HepG2 (cell line): ENCODE data around the gene LRRTM3. TPM values are rescaled to one million over a fixed set of nuclear protein-coding genes. Genes with fewer than 3 reads are reported as not detected.

Experiments used
- ATAC-seq: fragments of 200-7000 bp; cut with Tn5 transposase; 3 replicates; pipeline ENCODE4 v1.9.1; 2020; ENCODE audit warnings: mild to moderate bottlenecking, moderate library complexity
- BruUV-seq: library from RNA; stranded (reverse); fragments of 400-500 nt; replicated peaks from 2 replicates; lab custom pipeline; 2021; lab: Mats Ljungman, UMichigan
- CTCF ChIA-PET: fragments of 300-600 bp; formaldehyde crosslinking; extraction: SDS; loops from one replicate; lab custom pipeline; 2021; ENCODE audit warnings: low total read pairs, inconsistent platforms, low intra/inter-chr PET ratio; lab: Yijun Ruan, JAX
- POLR2A ChIA-PET: fragments of 350-600 bp; sonication (Branson Sonifier 250); formaldehyde crosslinking; loops from one replicate; lab custom pipeline; 2020; ENCODE audit warnings: antibody characterized with exemption, inconsistent platforms; lab: Yijun Ruan, JAX
- DNase-seq: peaks from one replicate; pipeline ENCODE4 v3.0.0-alpha.2; 2015; ENCODE audit warnings: low spot score
- FAIRE-seq: peaks from 3 replicates; lab custom pipeline; 2011; peaks lifted over from hg19 to GRCh38; lab: Jason Lieb, UNC
- H2AFZ ChIP-seq: one replicate; pipeline ENCODE4 v1.6.1; 2011; ENCODE audit warnings: low read length, inconsistent platforms
- H3K27ac ChIP-seq: fragments of 300-600 bp; 3 replicates; pipeline ENCODE4 v1.8.0; 2011; ENCODE audit warnings: mixed run types, mild to moderate bottlenecking, mixed read lengths, low read length, inconsistent platforms; ENCODE audit not compliant: insufficient read depth; ENCODE audit errors: extremely low read length
- H3K27me3 ChIP-seq, 2 experiments: fragments of 200-600 bp in 1 of 2; 2 replicates in 1 of 2; 3 replicates in 1 of 2; pipeline versions ENCODE4 v1.6.0 to v1.8.0; 2011; ENCODE audit warnings: low read length in 2 of 2, mild to moderate bottlenecking in 2 of 2, moderate library complexity in 2 of 2, inconsistent platforms in 1 of 2; ENCODE audit not compliant: insufficient read depth in 2 of 2, control insufficient read depth in 1 of 2
- H3K36me3 ChIP-seq, 2 experiments: fragments of 200-600 bp in 1 of 2; replicated peaks in 1 of 2; 2 replicates in 1 of 2; 3 replicates in 1 of 2; pipeline versions ENCODE4 v1.5.1 to v1.8.0; 2011; ENCODE audit warnings: low read length in 2 of 2, inconsistent platforms in 1 of 2; ENCODE audit not compliant: insufficient read depth in 2 of 2, control insufficient read depth in 1 of 2
- H3K4me1 ChIP-seq: 2 replicates; pipeline ENCODE4 v1.5.1; 2012; ENCODE audit warnings: low read length, inconsistent platforms; ENCODE audit not compliant: insufficient read depth
- H3K4me2 ChIP-seq: 2 replicates; pipeline ENCODE4 v1.6.0; 2011; ENCODE audit warnings: low read depth, low read length, inconsistent platforms
- H3K4me3 ChIP-seq, 3 experiments: fragments of 200-600 bp in 1 of 3; sonication (generic), shearing (Covaris generic) in 1 of 3; replicated peaks in 1 of 3; 2 replicates each; pipeline ENCODE4 v1.5.1; 2011 to 2016; ENCODE audit warnings: low read length in 3 of 3, inconsistent platforms in 2 of 3, low read depth in 2 of 3, mild to moderate bottlenecking in 2 of 3, control low read depth in 1 of 3, mixed read lengths in 1 of 3; ENCODE audit not compliant: insufficient read depth in 1 of 3
- H3K79me2 ChIP-seq: one replicate; pipeline ENCODE4 v1.6.1; 2011; ENCODE audit warnings: low read length, inconsistent platforms; ENCODE audit not compliant: insufficient read depth
- H3K9ac ChIP-seq: 2 replicates; pipeline ENCODE4 v1.6.0; 2011; ENCODE audit warnings: mild to moderate bottlenecking, low read depth, low read length, inconsistent platforms; ENCODE audit not compliant: insufficient read depth
- H3K9me3 ChIP-seq: 2 replicates; pipeline ENCODE4 v1.5.1; 2012; ENCODE audit warnings: mild to moderate bottlenecking, low read length
- H4K20me1 ChIP-seq: 2 replicates; pipeline ENCODE4 v1.6.0; 2011; ENCODE audit warnings: inconsistent platforms, mild to moderate bottlenecking, low read length, moderate library complexity; ENCODE audit not compliant: insufficient read depth
- ADNP ChIP-seq: sonication (generic); formaldehyde crosslinking; IDR thresholded peaks from 2 replicates; pipeline ENCODE4 v1.4.0; 2020; ENCODE audit warnings: missing genetic modification reagents
- CENPT ChIP-seq: sonication (generic); formaldehyde crosslinking; IDR thresholded peaks from 2 replicates; pipeline ENCODE4 v1.8.0; 2022; ENCODE audit warnings: low read depth, mild to moderate bottlenecking, moderate library complexity, missing genetic modification reagents
- DMTF1 ChIP-seq: sonication (generic); formaldehyde crosslinking; IDR thresholded peaks from 2 replicates; pipeline ENCODE4 v1.4.0; 2020; ENCODE audit warnings: mild to moderate bottlenecking, missing genetic modification reagents
- HNF4G ChIP-seq, 2 experiments: sonication (generic) in 1 of 2; formaldehyde crosslinking in 1 of 2; IDR thresholded peaks; 2 replicates each; pipeline versions ENCODE4 v1.4.0 to v1.6.1; 2011 to 2020; ENCODE audit warnings: borderline replicate concordance in 2 of 2, low read depth in 2 of 2, mild to moderate bottlenecking in 2 of 2, low read length in 1 of 2, missing genetic modification reagents in 1 of 2, moderate library complexity in 1 of 2
- KDM4B ChIP-seq: sonication (generic); formaldehyde crosslinking; IDR thresholded peaks from 2 replicates; pipeline ENCODE4 v1.4.0; 2020; ENCODE audit warnings: missing genetic modification reagents
- SMYD3 ChIP-seq: sonication (generic); formaldehyde crosslinking; IDR thresholded peaks from 2 replicates; pipeline ENCODE4 v1.8.1; 2023; ENCODE audit warnings: mild to moderate bottlenecking, missing genetic modification reagents
- SP5 ChIP-seq: IDR thresholded peaks from 2 replicates; pipeline ENCODE4 v1.6.1; 2016; ENCODE audit warnings: low read depth, borderline replicate concordance
- SRSF1 ChIP-seq: fragments of 200-400 bp; formaldehyde crosslinking; optimal IDR thresholded peaks from 2 replicates; pipeline ENCODE3; 2017; ENCODE audit warnings: mild to moderate bottlenecking, low read depth, low read length, moderate library complexity
- TP53 ChIP-seq: sonication (generic); formaldehyde crosslinking; conservative IDR thresholded peaks from 2 replicates; pipeline ENCODE4 v1.4.0; 2020; ENCODE audit warnings: missing genetic modification reagents
- TRIM24 ChIP-seq: sonication (generic); formaldehyde crosslinking; IDR thresholded peaks from 2 replicates; pipeline ENCODE4 v1.8.0; 2022; ENCODE audit warnings: mild to moderate bottlenecking, missing genetic modification reagents
- WIZ ChIP-seq: sonication (generic); formaldehyde crosslinking; IDR thresholded peaks from 2 replicates; pipeline ENCODE4 v1.5.1; 2020; ENCODE audit warnings: mild to moderate bottlenecking, missing genetic modification reagents
- ZBTB49 ChIP-seq: sonication (generic); formaldehyde crosslinking; IDR thresholded peaks from 2 replicates; pipeline ENCODE4 v1.4.0; 2020; ENCODE audit warnings: missing genetic modification reagents, borderline replicate concordance
- ZBTB7B ChIP-seq: sonication (generic); formaldehyde crosslinking; IDR thresholded peaks from 2 replicates; pipeline ENCODE4 v1.4.0; 2020; ENCODE audit warnings: missing genetic modification reagents
- ZFP36L1 ChIP-seq: sonication (generic); formaldehyde crosslinking; IDR thresholded peaks from 2 replicates; pipeline ENCODE4 v1.8.0; 2022; ENCODE audit warnings: mild to moderate bottlenecking, missing genetic modification reagents, moderate library complexity
- ZFYVE20 ChIP-seq: sonication (generic); formaldehyde crosslinking; IDR thresholded peaks from 2 replicates; pipeline ENCODE4 v1.8.0; 2023; ENCODE audit warnings: low read depth, mild to moderate bottlenecking, moderate library complexity, missing genetic modification reagents, borderline replicate concordance
- ZNF7 ChIP-seq: IDR thresholded peaks from 2 replicates; pipeline ENCODE4 v1.6.1; 2016; ENCODE audit warnings: missing biosample characterization, missing genetic modification reagents
- WGBS: methylation state at CpG from one replicate; pipeline ENCODE4 v1.1.6; 2017; ENCODE audit warnings: low lambda C conversion rate; 5-methylcytosine and 5-hydroxymethylcytosine counted together
- in situ Hi-C: cut with HindIII; loops from 2 replicates; pipeline ENCODE4 v1.10.0; 2017; ENCODE audit warnings: low pct_unique_long_range_greater_than_20kb; ENCODE audit not compliant: extremely low pct_ligation_motif_present
- intact Hi-C: fragments of 100-400 bp; cut with micrococcal nuclease; formaldehyde crosslinking; loops from one replicate; pipeline ENCODE4 v1.10.0; 2022; ENCODE audit not compliant: unreplicated experiment
- polyA plus RNA-seq, 8 experiments: library from polyadenylated mRNA; depleted of rRNA in 3 of 8; stranded (reverse) in 7 of 8; unstranded in 1 of 8; fragments of >200 nt; fragmentation: Illumina TruSeq in 4 of 8; extraction: Trizol in 4 of 8; gene quantifications; 2 replicates each; pipeline versions ENCODE4 v1.2.1 to v1.2.3, GENCODE V29; 2011 to 2016; ENCODE audit warnings: low read depth in 4 of 8, missing spikeins in 1 of 8, mixed read lengths in 1 of 8; ENCODE audit not compliant: insufficient read depth in 1 of 8
- total RNA-seq, 5 experiments: library from RNA; depleted of rRNA; stranded (reverse); fragments of >200 nt; fragmentation: Illumina TruSeq; extraction: Trizol; gene quantifications; 2 replicates each; pipeline ENCODE4 v1.2.3, GENCODE V29; 2016; ENCODE audit warnings: low read depth in 1 of 5
- TF ChIP-seq, protein P1 (sequence below): IDR thresholded peaks from 2 replicates; pipeline ENCODE4 v1.6.1; 2018; ENCODE audit warnings: missing genetic modification reagents, mild to moderate bottlenecking, missing compliant biosample characterization

Gene LRRTM3
- total and polyA plus RNA-seq, 2 of the 13 experiments (the other 11 are each of a cell fraction or from before 2014, with no cell fraction given): not detected

GRCh38 chr10:66927971-66928770 lies 2.3 kb downstream of the LRRTM3 start (continued):
- no peak for TF ChIP-seq ZBTB7B (CRISPR knock-in tag)
- no peak for TF ChIP-seq ZNF7 (CRISPR knock-in tag)
- no peak for TF ChIP-seq ZBTB49 (CRISPR knock-in tag)

DNA sequence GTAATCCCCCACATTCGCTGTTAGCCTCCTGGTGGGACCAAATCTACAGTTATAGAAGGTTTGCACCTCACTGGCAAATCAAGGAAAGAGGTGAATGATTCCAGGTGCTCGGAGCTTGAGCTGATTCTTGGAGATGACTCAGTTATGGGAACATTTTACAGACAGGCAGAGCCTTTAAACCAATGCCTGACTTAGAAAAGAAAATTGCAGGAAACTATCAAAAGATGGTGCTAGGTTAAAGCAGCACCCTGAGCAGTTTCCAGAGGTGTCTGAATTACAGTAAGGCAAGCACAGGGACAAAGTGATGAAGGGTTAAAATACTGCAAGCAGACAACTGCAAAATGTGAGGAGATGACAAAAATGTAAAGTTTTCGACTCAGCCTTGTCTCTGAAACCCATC lies 2.9 kb downstream of the LRRTM3 start:
- no peak for ATAC-seq
- BruUV-seq: no TSS peak
- POLR2A ChIA-PET: no interaction called here
- no peak for TF ChIP-seq SMYD3 (CRISPR knock-in tag)
- no peak for TF ChIP-seq SP5 (CRISPR knock-in tag)
- TF ChIP-seq TP53 (CRISPR knock-in tag): no peak
- TF ChIP-seq ZFYVE20 (CRISPR knock-in tag): no peak
- no peak for TF ChIP-seq TRIM24 (CRISPR knock-in tag)
- no peak for TF ChIP-seq WIZ (CRISPR knock-in tag)
- TF ChIP-seq HNF4G (IDR thresholded peaks at IDR 0.05; ENCODE audit: borderline replicate concordance, low read depth, low read length): no peak
- no peak for TF ChIP-seq HNF4G (CRISPR knock-in tag; IDR thresholded peaks at IDR 0.05; ENCODE audit: borderline replicate concordance, low read depth)
- TF ChIP-seq KDM4B (CRISPR knock-in tag): no peak
- TF ChIP-seq DMTF1 (CRISPR knock-in tag): no peak
- no peak for TF ChIP-seq SRSF1
- TF ChIP-seq ZFP36L1 (CRISPR knock-in tag): no peak
- TF ChIP-seq, protein P1, sequence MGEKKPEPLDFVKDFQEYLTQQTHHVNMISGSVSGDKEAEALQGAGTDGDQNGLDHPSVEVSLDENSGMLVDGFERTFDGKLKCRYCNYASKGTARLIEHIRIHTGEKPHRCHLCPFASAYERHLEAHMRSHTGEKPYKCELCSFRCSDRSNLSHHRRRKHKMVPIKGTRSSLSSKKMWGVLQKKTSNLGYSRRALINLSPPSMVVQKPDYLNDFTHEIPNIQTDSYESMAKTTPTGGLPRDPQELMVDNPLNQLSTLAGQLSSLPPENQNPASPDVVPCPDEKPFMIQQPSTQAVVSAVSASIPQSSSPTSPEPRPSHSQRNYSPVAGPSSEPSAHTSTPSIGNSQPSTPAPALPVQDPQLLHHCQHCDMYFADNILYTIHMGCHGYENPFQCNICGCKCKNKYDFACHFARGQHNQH (CRISPR knock-in tag): no peak
- TF ChIP-seq CENPT: no peak
- TF ChIP-seq ADNP (CRISPR knock-in tag): no peak

More for the DNA sequence above, 2.9 kb downstream of the LRRTM3 start:
- no peak overlapping the region for H3K9ac ChIP-seq
- CTCF ChIA-PET: no interaction called here
- no peak overlapping the region for H2AFZ ChIP-seq
- H3K4me1 ChIP-seq: no peaks in the 10 kb centered on the region
- DNase-seq (no peak), FAIRE-seq (no peak)
- intact Hi-C loops: no loop called here
- H3K36me3 ChIP-seq: no peaks in the 10 kb centered on the region
- no peak overlapping the region for H3K27ac ChIP-seq
- no peaks in the 10 kb centered on the region for H3K79me2 ChIP-seq
- no peaks in the 10 kb centered on the region for H4K20me1 ChIP-seq
- no peaks in the 10 kb centered on the region for H3K9me3 ChIP-seq
- WGBS: 0% methylated on average over 3 of the region's 3 CpGs
- in situ Hi-C loops: no loop called here
- no peak overlapping the region for H3K4me2 ChIP-seq
- H3K27me3 ChIP-seq: peaks cover 2 to 10% of the 10 kb centered on the region in 2 experiments; a peak in 2 of 5 replicates
- no peak overlapping the region for H3K4me3 ChIP-seq
